ENCODE data around the gene ELF3.

Gene ELF3

GRCh38 chr1:201990427-201990826 is 20.0 kb upstream of the ELF3 start:
- H3K4me3 ChIP-seq (ENCODE audit: low read depth, low read length) = no peak overlapping the region
- TF ChIP-seq CTCF (IDR thresholded peaks at IDR 0.05; ENCODE audit: borderline replicate concordance, insufficient read depth, low read depth, low read length) = no peak

DNA sequence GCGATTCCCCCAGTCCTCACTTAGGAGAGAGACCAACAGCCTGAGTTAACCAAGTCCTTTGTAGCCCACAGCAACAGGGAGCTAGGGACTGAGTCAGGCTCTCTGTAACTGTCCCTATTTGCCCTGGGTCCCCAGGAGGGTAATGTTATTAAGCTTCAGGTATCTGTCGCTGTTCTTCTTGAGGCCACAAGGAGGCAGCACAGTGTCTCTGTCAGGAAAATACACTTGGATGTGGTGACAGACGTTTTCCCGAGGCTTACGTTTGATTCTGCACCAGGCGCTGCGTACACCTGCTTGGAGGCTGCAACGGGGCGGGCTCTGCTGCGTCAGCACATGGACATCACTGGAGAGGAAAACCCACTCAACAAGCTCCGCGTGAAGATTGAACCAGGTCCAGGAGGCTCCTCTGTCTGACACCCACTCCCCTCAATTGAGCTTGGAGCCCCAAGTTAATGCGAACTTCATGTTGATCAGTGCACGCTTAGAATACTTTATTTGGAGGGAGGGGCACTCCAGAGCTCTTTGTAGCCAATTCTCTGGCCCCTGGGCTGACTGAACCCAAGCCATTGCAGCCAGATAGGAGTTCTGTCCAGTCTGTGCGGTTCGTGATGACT is 10.7 kb upstream of the ELF3 start:
- no peak overlapping the region for H3K4me3 ChIP-seq (ENCODE audit: low read depth, low read length)
- peak; percentile 73 for TF ChIP-seq CTCF (IDR thresholded peaks at IDR 0.05; ENCODE audit: borderline replicate concordance, insufficient read depth, low read depth, low read length)

DNA sequence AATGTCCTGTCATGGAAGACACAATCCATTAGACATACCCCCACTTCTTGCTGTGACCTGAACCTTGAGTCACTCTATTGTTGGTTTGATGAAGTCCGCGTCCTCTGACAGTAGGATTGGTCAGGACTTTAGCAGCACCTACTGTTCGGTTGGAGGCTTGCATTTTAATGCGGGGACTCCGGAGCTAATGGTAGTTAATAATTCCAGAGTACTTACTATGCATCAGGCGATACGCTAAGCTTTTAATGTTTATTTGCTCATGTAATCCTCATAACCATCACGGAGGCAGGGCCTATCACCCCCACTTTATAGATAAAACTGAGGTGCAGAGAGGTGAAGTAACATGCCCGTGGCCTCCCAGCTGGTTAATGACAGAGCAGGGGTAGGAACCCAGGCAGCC is 7.9 kb upstream of the ELF3 start:
- H3K4me3 ChIP-seq (ENCODE audit: low read depth, low read length) = no peak overlapping the region
- no peak for TF ChIP-seq CTCF (IDR thresholded peaks at IDR 0.05; ENCODE audit: borderline replicate concordance, insufficient read depth, low read depth, low read length)

GRCh38 chr1:202004711-202005110 is 5.7 kb upstream of the ELF3 start:
- no peak for TF ChIP-seq CTCF (IDR thresholded peaks at IDR 0.05; ENCODE audit: borderline replicate concordance, insufficient read depth, low read depth, low read length)
- H3K4me3 ChIP-seq (ENCODE audit: low read depth, low read length) = no peak overlapping the region

- H3K4me3 ChIP-seq (ENCODE audit: low read depth, low read length) = no peak overlapping the region
- TF ChIP-seq CTCF (IDR thresholded peaks at IDR 0.05; ENCODE audit: borderline replicate concordance, insufficient read depth, low read depth, low read length) = no peak
Measured at GRCh38 chr1:202005958-202006357, 4.4 kb upstream of the ELF3 start.

- no peak for TF ChIP-seq CTCF (IDR thresholded peaks at IDR 0.05; ENCODE audit: borderline replicate concordance, insufficient read depth, low read depth, low read length)
- H3K4me3 ChIP-seq (ENCODE audit: low read depth, low read length) = no peak overlapping the region
Measured at GRCh38 chr1:202007304-202007703, 3.1 kb upstream of the ELF3 start.

DNA sequence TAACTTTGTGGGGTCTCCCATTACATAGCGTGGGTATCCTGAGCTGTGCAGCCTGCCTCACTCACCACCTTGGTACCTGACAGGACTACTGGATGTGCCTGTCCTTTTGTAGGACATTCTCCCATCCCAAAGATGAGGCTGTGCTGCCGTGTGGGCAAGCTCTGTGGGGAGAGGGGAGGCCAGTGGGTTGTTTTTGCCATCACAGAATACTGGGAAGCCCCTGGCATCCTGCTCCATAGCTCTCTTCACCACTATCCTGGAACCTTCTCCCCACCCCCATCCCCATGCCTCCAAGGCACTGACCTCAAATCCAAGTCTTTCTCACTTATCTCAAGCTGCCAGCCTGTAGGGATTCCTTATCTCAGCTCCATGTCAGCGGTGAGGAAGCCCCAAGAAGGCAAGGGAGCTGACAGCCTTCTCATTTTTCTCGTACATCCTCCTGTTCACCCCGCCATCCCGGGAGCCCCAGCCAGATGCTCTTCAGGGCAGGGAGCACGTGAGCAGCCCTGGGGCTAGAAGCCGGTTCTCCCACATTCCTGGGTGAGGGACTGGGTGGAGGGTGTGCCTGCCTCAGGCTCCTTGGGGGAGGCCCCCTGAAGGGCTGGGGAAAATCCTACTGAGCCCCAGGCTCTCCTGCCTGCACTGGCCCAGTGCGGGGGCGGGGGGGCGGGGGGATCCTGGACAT is 2.4 kb upstream of the ELF3 start:
- no peak overlapping the region for H3K4me3 ChIP-seq (ENCODE audit: low read depth, low read length)
- no peak for TF ChIP-seq CTCF (IDR thresholded peaks at IDR 0.05; ENCODE audit: borderline replicate concordance, insufficient read depth, low read depth, low read length)
